NCI-H82 (cell line): ENCODE results near the gene THADA.

Experiments
- DNase-seq: peaks from one replicate; lab custom pipeline; 2025; lab: John Stamatoyannopoulos, UW

THADA gene

DNA sequence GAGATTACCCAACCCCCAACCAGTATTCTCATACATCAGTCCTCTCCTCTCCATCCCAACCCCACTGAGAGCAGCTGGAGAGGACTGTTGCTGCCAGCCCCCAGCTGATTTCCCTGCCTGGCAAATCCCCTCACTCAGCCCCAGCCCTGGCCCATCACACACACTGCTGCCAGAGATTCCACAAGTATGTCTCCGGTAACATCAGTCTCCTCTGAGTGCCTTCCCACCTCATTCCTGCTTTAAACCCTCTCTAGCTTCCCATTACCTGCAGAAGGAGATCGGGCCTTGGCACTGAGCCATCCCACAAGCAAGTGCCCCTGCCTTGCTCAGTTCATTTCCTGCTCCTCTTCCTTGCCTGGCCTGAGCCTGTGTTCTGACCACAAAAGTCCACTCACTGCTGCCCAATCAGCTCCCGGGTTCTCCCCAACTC, 318.9 kb downstream of the THADA start:
- peak; percentile 25 for DNase-seq

DNA sequence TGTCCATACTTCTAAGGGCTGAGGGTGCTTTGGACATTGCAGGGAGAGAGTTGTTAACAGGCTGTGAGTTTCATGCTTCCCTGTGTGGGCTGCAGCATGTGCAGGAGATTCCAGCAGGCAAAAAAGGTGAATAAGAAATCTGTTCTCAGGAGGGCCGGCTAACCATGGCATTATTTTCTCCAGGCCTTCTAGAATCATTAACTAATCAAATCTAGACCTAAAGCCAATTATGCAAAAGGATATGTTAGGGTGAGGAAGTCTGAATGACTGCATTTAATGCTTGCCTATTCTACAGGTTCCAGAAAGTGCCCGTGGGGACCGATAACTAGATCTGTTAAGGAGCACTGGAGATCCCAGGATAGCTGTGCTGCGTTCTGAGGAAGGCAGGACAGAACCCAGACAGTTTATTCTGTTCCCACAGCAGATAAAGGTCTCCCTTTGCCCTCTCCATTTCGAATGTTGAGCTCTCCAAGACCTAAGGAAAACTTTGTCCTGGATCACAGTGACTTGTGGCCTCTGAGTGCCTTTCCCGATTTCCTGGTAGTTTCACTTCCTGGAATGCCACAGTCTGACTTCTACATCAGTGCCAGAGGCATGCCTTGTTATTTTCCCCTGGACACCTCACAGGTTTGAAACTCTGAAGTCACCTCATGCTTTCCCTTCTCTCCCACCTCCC, 319.4 kb downstream of the THADA start:
- DNase-seq = peak; percentile 26

DNA sequence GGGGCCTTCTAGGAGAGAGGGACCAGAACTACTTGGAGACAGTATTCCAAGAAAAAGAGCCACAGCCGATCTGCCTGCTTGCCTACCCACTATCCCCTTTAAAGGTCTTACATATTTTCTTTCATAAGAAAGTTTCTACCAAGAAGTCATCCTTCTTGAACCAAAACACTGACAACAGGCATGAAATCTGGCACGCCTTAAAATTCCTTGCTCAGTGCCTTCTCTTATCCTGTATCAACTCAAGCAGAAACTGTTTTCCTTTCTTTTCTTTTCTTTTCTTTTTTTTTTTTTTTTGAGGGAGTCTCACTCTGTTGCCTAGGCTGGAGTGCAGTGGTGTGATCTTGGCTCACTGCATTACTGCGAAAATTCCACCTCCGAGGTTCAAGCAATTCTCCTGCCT, 321.1 kb downstream of the THADA start:
- no peak for DNase-seq

DNA sequence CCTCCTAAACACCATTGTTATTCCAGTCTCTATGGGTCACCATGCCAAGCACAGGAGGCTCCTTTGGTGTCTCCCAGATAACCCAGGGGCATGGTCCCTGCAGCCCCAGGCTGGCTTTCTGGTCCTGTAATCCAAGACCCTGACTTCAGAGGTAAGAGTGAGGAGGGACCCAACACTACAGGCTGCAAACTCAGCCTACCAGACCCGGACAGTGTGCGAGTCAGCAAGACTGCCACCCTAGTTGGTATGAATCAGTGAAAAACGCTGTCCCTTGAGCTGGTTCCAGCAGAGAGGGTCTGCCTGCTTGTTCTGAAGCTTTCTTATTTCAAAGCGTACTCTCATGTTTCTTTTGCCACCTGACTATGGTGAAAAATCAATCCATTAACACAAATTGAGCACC, 321.8 kb downstream of the THADA start:
- DNase-seq = no peak

DNA sequence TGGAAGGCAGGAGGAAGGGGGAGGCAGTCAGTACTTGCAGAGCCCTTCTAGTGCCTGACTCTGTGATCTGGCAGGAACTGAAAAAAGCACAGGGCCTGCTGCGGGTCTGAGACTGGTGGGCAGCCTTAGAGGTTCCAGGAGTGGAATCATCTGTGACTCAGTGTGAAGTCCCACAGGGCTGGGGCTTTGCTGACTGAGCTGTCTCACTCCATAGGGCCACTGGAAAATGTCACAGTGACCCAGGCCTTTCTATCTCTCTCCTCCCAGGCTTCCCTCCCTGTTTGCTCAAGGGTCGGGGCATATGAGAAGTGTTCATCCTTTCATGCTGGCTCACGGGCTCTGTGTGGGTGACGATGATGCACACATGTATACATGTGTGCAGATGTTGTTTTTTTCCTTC, 322.3 kb downstream of the THADA start:
- DNase-seq = no peak

DNA sequence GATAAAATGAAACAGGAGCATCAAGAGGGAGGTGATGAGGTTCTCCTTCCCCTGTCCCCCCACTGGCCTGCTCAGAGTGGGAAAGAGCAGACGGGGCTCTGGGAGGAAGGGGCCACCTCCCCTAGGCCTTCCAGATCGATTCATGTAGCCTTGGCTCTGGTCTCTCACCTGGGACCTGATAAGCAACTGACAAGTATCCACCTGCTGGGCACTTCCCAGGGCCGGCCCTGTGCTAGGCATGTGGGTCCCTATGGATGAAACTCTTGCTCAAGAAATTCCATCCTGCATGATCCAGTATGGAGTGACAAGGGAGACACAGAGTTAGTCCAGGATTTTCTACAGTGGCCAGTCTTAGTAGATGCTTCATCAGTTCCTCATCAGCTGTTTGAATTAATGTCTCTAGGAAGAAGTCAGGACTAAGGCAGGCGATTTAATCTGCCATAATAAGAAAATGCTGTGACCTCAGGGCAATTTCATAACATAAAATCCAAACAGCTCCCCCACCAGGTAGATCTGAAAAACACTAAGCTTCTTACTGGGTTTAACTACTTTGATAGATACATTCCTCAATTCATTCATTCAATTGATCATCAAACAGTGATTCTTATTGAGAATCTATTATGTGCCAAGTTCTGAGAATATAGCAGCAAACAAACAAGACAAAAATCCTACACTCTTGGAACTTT, 324.8 kb downstream of the THADA start:
- DNase-seq = peak; percentile 15

DNA sequence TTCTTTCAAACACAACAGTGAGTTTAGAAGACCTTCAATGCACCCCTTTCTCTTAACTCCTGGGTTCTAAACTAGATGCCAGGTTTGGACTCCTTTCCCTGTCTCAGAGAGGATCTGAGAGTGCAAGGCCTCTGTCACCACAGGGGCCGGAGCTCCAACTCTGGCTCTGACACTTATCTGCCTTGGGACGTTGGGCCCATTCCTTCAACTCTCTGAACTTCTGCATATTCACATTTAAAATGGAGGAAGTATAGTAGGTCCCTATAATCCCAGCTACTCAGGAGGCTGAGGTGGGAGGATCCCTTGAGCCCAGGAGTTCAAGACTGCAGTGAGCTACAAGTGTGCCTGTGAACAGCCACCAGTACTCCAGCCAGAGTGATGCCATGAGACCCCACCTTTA, 325.4 kb downstream of the THADA start:
- DNase-seq = no peak

DNA sequence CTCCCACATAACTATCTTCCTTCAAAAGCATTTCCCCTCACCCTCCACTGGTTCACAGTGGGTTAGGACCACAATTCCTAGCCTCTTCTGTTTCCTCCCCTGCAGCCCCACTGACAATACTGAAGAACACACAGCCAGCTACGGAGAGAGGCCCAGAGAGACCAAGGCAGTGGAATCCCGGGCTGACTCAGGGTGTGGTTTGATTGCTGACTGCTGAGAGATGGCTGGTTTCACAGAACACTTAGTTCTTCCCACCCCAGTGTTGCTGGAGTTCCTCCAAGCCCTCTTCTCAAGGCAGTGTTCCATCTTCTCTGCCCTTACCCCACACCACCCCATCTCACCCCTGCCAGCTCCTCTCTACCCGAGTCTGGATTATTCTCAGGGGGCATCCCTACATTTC, 326.1 kb downstream of the THADA start:
- DNase-seq = no peak

DNA sequence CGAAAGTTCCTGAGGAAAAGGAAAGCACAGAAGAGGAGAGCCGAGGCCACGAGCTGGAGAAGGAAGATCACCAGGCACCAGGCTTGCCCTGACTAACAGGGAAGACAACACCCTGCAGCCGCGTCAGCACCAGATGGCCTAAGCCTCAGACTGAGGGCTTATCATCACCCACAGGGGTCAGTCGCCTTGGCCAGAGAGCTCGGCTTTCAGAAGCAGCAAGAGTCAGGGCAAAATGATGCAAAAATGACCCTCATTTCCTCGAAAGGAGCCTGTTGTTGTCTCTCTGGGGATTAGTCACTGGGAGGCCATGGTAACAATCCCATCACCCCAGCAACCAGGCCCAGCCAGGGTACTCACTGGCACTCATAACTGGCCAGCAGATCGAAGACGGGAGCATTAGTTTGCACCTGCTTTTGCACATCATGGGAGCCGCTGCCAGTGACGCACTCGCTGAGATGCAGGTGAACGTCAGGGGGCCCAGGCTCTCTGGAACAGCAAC, 326.7 kb downstream of the THADA start:
- DNase-seq = peak; percentile 78

DNA sequence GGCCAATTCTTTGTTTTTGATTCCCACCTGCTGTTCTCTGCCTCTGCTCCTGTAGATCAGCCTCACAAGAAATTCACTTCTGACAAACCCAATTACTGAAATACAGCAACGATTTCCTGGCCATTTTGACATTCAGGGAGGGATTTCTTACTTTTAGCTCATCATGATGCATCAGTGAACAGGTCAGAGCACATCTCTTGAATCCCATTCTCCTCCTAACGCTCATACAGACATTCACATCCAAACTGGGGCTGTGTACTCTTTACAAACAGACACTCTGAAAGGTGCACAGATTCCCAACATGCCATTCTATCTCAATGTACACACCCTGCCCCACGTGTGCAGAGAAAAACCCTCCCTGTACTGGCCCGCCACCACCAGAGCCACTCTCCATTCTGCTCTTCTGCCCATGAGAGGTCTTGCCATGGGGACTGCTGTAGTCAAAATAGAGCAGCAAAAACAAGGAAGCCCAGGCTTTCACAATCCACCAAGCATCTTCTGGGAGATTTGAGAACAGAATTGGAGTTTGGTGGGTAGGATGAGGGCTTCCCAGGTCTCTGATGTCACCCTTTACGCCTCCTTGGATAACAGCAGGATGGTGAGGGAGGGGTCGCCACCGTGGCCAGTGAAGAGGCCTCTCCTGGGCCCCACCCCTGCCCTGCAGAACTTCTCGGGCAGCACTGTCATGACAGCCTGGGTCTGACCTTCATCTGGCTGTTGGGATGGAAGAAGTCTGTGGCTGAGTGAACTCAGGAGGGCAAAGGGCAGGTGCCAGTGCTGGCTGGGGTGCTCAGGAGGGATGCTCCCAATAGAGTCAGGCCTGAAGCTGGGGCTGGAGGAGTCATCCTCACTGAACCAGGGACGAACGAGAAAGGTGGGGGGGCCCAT, 327.5 kb downstream of the THADA start:
- DNase-seq = no peak

DNA sequence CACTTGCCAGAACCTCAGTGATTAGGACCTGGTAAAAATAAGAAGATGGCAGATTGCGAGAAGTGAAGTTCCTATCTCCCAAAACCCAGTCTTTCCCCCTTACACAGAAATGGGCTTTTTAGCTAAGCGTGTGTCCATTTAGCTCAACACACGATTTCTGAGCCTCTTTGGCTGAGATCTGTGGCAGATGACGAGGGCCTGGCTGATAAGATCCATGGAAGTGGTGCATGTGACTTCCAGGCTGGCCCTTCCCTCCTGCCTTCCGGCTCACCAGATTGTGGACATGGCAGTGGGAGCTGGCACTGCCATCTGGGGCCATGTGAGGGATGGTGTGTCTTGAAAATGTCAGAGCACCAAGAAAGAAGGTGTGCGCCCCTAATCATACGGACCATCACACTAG, 328.5 kb downstream of the THADA start:
- no peak for DNase-seq

DNA sequence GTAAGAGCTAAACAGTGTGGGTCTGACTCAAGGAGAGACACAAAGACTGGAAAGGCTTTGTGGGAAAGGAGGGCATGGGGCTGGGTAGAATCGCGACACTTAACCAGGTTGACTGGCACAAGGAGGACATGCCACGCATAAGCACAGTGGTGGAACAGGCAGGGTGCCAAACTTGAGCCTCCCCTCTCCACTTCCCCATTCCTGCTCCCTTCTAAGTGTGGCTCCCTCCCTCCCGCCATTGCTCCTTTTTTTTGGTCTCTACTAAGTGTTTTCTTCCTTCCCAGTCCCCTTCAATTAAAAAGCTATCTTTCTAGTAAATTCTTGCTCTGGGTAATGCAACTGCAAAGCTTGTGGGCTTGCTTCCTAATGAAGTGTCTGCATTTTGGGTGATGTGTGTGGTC, 329.1 kb downstream of the THADA start:
- DNase-seq = no peak

DNA sequence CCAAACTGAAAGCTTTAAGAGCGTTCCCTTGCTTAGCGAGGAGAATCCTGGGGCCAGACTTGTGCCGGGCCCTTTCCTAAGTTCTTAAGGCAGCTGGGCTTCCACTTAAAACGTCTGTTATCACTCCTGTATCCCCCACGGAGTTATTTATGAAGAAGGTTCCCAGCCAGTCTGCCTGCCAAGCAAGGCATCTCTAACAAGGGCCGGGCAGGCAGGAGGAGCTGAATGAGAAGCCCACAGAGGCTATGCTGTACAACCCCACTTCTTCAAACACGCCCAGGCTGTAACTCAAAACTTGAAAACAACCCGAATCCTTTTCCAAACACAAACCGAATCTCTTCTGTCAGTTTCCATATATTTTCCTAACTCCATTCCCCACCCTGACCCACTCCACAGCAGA, 330.4 kb downstream of the THADA start:
- peak; percentile 27 for DNase-seq

DNA sequence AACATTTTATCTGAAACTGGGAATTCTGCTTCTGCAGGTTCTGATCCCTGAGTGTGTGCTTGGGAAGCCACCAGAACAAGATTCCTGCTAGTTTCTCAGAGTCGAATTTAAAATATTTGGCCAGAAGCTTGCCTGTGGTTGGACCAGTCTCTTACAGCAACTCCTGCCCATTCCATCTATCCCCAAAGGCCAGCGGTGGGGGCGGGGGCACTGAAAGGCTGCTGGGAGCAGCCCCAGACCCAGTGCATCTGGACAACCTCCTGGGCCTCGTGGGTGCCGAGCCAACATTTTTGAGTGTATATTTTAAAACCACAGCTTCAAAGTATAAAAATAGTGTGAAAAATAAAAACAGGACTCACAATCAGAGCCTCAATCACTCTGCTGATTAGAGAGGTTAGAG, 330.8 kb downstream of the THADA start:
- DNase-seq = no peak

DNA sequence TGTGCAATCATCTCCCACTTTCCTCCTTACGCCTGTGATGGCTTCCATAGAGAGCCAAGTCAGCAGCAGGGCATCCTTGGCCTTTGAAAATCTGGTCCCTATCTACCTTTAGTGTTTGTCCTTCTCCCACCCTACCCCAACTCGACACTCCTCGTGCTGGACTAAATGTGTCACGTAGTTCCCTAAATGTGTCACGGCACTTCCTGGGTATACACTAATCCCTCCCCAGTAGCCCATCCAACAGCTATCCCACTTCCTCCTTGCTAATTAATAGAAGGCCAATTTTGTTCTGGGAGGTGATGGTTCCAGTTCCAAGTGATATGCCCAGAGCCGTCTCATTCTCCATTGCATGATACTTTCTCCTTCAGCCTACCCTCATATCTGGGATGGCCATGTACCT, 332.9 kb downstream of the THADA start:
- no peak for DNase-seq

DNA sequence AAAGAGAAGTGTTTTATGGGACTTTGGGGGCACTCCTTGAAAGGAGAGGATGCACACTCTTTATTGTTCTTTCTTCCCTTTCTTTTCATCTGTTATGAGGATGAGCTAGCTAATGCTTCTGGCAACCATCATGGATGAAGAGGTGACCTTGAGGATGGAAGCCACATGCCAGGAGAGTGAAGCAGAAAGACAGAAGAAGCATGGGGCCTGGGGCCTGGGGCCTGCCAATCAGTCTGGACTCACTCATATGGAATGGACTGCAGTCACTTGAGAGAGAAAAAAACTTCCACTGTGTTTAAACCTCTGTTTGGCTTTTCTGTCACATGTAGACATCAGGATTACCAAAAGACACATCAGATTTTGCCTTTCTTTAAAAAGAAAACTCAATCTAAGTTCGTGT, 333.6 kb downstream of the THADA start:
- no peak for DNase-seq

DNA sequence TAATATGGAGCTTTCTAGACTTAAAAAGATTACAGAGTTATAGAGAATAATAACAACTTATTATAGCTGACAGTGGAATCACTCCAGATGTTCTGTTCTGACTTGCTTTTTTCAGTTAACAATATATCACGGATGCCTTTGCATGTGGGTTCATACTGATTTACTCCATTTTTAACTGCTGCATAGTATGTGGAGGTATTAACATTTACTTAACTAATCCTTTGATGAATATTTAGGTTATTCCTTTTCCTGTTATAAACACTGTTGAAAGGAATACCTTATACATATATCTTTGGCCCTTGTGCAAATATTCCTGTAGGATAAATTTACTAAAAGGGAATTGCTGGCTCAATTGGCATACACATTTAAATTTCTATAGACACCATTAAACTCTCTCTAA, 336.3 kb downstream of the THADA start:
- DNase-seq = no peak

DNA sequence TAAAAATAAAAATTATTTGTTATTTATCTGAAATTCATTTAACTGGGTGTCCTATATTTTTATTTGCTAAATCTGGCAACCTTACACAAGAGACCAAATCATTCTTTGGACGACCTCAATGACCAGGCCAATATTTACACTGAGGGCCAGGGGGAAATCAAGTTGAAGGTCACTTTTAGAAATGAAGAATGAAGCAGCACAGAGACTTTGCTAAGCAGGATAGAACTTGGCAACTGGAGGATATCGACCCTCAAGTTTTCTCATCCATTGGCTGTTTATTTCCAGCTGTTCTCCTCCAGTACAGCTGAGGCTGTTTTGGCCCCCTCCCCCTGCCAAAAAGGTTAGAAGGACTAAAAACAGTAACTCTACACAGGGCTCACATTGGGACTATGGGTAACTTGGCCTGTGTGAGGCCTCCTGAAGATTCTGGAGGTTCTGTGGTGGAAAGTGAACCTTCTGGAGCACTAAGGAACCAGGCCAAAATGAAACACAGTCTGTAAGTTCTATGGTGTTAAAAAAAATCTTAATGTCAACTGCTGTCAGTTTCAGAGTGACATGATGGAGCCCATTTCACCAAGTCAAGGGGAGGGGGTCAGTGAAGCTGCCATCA, 337.2 kb downstream of the THADA start:
- DNase-seq = no peak

DNA sequence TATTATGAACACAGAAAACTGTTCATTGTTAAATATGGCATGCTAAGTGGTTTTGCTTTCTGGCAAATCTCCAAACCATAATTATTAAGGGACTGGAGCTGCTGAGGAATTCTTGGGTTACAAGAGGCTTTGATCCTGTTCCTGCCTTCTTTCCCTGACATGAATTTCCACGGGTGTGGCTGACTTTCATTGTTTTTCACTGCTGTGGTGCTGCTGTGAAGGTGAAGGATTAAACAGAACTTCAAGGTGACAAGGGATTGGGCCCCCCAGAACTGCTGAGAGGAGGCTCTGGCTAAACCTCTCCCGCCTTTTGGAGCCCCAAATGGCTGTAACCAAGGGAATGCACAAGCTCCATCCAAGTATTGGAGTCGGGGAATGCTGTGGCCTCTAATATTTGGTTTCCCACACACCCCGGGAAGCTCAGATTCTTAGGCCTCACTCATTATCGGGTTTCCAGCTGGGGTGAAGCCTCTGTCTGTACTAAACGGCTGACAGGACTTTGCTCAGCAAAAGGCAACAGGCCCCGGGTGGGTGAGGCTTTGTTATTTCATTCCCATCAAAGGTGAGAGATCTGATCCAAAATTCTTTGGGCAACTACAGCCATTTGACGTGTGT, 340.4 kb downstream of the THADA start:
- no peak for DNase-seq

DNA sequence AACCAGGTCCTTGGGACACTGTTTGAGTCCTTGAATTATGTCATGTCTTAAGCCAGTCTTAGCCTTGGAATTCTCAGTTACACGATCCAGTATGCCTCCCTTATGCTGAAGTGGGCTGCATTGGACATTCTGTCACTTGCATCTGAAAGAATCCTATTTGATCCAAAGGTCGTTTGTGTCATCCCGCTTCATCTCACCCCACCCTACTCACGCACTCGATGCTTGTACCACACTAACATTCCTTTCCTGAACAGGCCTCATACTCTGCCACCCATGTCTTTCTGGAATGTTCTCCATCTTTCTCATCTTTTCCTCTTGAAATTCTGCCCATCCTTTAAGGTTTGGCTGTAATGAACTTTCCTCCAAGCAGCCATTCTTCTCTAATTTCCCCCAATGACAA, 341.5 kb downstream of the THADA start:
- no peak for DNase-seq

DNA sequence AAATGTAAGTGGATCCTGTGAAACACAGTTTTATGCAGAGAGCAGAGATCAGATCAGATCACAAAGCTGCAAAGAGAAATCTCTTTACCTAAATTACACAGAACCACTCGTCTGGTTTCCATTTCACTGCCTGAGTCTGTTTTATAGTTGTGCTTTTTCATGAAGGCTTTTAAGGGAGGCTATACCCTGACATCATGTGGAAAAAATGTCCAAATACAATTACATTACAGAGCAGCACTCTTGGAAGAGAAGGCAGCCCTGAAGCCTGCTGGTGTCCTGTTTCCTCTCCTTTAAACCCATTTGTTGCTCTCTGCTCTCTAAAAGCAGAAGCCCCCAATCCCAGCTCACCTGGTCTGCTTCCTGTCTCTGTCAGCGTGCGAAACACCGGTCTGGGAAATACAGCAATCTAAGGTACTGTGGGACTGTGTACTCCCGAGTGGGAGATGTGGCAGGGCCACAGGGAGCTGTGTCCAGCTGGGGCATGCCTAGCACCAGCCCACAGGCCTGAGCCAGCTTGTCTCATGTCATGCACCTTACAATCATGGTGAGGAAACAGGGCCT, 344.6 kb downstream of the THADA start:
- DNase-seq = no peak

DNA sequence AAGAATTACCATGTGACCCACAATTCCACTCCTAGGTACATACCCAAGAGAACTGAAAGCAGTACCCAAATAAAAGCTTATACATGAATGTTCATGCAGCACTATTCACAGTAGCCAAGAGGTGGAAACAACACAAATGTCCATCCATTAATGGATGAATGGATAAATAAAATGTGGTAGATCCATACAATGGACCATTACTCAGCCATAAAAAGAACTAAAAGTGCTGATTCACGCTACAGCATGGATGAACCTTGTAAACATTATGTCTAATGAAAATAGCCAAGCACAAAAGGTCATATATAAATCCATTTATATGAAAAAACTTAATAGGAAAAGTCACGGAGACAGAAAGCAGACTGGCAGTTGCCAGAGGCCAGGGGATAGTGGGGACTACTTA, 345.8 kb downstream of the THADA start:
- DNase-seq = no peak
